Measurements from ENCODE around the gene RNF31.

Gene RNF31

DNA sequence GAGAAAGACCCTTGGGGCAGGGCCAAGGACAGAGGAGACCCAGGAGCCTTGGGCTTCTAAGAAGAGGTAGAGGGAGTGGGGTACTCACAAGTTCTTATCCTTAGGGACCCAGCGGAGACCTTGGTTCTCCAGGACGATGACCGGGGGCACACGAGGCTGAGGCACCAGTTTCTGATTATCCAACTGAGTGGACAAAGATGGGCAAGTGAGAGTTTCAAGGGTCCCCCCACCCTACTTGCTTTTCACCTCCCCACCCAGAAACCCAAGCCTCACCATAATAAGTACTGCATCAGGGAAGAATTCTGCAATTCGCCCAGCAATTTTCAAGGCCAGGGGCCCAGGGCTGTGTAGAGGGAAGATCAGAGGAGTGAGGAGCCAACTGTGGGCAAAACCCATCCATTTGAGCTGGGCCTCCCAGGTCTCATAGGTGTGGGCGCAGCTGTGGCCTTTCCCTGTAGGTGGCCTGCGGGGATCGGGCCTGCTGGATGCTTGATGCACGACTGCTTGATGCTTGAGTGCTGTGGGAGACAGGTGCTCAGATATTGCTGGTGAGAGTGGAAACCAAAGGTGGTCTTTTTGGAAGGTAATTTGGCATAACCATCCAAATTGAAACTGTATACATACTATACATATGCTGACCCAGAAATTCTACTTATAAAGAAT, 7.9 kb upstream of the RNF31 start (continued):
- TF ChIP-seq, protein P1, sequence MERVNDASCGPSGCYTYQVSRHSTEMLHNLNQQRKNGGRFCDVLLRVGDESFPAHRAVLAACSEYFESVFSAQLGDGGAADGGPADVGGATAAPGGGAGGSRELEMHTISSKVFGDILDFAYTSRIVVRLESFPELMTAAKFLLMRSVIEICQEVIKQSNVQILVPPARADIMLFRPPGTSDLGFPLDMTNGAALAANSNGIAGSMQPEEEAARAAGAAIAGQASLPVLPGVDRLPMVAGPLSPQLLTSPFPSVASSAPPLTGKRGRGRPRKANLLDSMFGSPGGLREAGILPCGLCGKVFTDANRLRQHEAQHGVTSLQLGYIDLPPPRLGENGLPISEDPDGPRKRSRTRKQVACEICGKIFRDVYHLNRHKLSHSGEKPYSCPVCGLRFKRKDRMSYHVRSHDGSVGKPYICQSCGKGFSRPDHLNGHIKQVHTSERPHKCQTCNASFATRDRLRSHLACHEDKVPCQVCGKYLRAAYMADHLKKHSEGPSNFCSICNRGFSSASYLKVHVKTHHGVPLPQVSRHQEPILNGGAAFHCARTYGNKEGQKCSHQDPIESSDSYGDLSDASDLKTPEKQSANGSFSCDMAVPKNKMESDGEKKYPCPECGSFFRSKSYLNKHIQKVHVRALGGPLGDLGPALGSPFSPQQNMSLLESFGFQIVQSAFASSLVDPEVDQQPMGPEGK (CRISPR knock-in tag; IDR thresholded peaks at IDR 0.05; ENCODE audit: borderline replicate concordance) = no peak
- TF ChIP-seq ESRRG (CRISPR knock-in tag; IDR thresholded peaks at IDR 0.05) = no peak
- TF ChIP-seq ZNF8 (CRISPR knock-in tag; IDR thresholded peaks at IDR 0.05) = no peak

DNA sequence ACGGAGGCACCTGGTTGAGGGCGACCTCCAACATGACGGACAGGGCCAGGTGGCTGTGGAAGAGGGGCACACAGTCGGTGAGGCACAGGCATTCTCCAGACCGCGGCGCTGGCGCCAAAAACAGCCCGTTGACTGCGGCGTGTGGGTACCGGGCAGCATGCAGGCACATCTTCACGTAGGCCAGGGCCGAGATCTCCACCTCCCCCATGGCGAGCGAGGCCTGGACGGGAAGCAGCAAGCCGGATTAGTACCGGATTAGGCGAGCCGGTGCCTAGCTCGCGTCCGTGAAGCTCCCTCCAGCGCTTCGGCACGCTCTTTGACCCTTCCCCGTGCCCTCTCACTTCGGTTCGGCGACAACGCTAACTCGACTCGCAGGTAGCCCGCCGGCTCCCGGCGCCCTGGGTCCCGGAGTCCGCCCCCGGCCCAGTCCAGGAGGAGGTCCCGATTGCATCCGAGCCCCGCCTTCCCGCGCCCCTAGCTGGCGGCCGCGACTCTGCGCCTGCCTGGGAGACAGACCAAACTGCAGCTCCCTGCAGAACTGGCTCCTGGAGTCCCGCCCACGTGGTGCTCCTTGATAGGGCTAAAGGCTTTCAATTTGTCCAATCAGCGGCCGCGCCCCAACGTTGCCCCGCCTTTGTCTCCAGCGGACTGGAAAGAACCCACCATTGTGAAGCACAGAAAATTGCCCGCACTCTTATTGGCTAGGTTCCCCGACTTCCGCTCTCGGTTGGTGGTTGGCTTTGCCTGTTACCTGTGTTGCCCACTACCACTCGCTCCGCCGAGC, 6.0 kb upstream of the RNF31 start, which contains the start of gene EMC9:
EMC9 (minus strand) TSS at position 495 of the 784 bp plus-strand sequence; CDS start at position 208, 287 bp downstream.
- no peak for TF ChIP-seq ZFP3 (CRISPR knock-in tag; IDR thresholded peaks at IDR 0.05)
- TF ChIP-seq, protein P2, sequence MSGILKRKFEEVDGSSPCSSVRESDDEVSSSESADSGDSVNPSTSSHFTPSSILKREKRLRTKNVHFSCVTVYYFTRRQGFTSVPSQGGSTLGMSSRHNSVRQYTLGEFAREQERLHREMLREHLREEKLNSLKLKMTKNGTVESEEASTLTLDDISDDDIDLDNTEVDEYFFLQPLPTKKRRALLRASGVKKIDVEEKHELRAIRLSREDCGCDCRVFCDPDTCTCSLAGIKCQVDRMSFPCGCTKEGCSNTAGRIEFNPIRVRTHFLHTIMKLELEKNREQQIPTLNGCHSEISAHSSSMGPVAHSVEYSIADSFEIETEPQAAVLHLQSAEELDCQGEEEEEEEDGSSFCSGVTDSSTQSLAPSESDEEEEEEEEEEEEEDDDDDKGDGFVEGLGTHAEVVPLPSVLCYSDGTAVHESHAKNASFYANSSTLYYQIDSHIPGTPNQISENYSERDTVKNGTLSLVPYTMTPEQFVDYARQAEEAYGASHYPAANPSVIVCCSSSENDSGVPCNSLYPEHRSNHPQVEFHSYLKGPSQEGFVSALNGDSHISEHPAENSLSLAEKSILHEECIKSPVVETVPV (CRISPR knock-in tag; IDR thresholded peaks at IDR 0.05) = 0 out of 2 replicates have a peak, but pooled peaks have one; percentile 31
- peak; percentile 93 for ATAC-seq

DNA sequence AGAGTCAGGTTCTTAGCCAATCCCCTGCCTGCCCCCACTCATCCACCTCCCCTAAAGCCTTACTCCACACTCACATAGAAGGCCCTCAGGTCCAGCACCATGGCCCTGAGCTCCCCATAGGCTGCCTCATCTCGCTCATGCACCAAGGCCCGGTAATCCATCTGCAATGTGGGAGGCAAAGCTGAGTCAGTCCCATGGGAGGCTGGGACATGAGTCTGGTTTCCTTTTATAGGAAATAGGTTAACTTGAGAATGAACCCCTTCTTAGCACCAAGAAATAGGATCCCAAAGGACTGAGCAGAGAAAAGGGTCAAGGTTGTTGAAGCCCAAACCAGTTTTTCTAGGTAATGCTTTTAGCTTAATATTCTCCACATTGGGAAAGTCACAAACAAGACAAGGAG, 3.8 kb upstream of the RNF31 start:
- TF ChIP-seq, protein P3, sequence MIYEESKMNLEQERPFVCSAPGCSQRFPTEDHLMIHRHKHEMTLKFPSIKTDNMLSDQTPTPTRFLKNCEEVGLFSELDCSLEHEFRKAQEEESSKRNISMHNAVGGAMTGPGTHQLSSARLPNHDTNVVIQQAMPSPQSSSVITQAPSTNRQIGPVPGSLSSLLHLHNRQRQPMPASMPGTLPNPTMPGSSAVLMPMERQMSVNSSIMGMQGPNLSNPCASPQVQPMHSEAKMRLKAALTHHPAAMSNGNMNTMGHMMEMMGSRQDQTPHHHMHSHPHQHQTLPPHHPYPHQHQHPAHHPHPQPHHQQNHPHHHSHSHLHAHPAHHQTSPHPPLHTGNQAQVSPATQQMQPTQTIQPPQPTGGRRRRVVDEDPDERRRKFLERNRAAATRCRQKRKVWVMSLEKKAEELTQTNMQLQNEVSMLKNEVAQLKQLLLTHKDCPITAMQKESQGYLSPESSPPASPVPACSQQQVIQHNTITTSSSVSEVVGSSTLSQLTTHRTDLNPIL (CRISPR knock-in tag; IDR thresholded peaks at IDR 0.05; ENCODE audit: low read depth) = no peak
- TF ChIP-seq, protein P4, sequence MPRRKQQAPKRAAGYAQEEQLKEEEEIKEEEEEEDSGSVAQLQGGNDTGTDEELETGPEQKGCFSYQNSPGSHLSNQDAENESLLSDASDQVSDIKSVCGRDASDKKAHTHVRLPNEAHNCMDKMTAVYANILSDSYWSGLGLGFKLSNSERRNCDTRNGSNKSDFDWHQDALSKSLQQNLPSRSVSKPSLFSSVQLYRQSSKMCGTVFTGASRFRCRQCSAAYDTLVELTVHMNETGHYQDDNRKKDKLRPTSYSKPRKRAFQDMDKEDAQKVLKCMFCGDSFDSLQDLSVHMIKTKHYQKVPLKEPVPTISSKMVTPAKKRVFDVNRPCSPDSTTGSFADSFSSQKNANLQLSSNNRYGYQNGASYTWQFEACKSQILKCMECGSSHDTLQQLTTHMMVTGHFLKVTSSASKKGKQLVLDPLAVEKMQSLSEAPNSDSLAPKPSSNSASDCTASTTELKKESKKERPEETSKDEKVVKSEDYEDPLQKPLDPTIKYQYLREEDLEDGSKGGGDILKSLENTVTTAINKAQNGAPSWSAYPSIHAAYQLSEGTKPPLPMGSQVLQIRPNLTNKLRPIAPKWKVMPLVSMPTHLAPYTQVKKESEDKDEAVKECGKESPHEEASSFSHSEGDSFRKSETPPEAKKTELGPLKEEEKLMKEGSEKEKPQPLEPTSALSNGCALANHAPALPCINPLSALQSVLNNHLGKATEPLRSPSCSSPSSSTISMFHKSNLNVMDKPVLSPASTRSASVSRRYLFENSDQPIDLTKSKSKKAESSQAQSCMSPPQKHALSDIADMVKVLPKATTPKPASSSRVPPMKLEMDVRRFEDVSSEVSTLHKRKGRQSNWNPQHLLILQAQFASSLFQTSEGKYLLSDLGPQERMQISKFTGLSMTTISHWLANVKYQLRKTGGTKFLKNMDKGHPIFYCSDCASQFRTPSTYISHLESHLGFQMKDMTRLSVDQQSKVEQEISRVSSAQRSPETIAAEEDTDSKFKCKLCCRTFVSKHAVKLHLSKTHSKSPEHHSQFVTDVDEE (CRISPR knock-in tag; IDR thresholded peaks at IDR 0.05) = no peak
- no peak for TF ChIP-seq ZC3H10 (CRISPR knock-in tag; IDR thresholded peaks at IDR 0.05)
- no peak for TF ChIP-seq ZFP3 (CRISPR knock-in tag; IDR thresholded peaks at IDR 0.05)
- TF ChIP-seq, protein P2 (CRISPR knock-in tag; IDR thresholded peaks at IDR 0.05) = no peak
- TF ChIP-seq OSR1 (CRISPR knock-in tag; IDR thresholded peaks at IDR 0.05) = no peak
- no peak for TF ChIP-seq PPARA (CRISPR knock-in tag; IDR thresholded peaks at IDR 0.05; ENCODE audit: borderline replicate concordance)
- TF ChIP-seq ZNF8 (CRISPR knock-in tag; IDR thresholded peaks at IDR 0.05) = no peak
- no peak for TF ChIP-seq ISL1 (CRISPR knock-in tag; IDR thresholded peaks at IDR 0.05)
- no peak for TF ChIP-seq BACH2 (CRISPR knock-in tag; IDR thresholded peaks at IDR 0.05; ENCODE audit: borderline replicate concordance)
- TF ChIP-seq, protein P1 (CRISPR knock-in tag; IDR thresholded peaks at IDR 0.05; ENCODE audit: borderline replicate concordance) = no peak
- no peak for TF ChIP-seq TCF4 (CRISPR knock-in tag; IDR thresholded peaks at IDR 0.05; ENCODE audit: borderline replicate concordance)
- no peak for TF ChIP-seq ZNF565 (CRISPR knock-in tag; conservative IDR thresholded peaks at IDR 0.05; ENCODE audit: low read depth)
- TF ChIP-seq SNAI2 (CRISPR knock-in tag; IDR thresholded peaks at IDR 0.05) = no peak
- TF ChIP-seq TOX (CRISPR knock-in tag; IDR thresholded peaks at IDR 0.05; ENCODE audit: borderline replicate concordance) = no peak
- no peak for TF ChIP-seq GLIS3 (CRISPR knock-in tag; IDR thresholded peaks at IDR 0.05)
- TF ChIP-seq ZNF70 (CRISPR knock-in tag; IDR thresholded peaks at IDR 0.05) = no peak
- no peak for TF ChIP-seq ARNTL (CRISPR knock-in tag; IDR thresholded peaks at IDR 0.05; ENCODE audit: borderline replicate concordance, low read depth)
- no peak for ATAC-seq
